SK-N-MC (cell line): ENCODE data around the gene NDUFB7.

Source experiments
- EZH2 ChIP-seq: fragments of 200-600 bp; sonication (generic); IDR thresholded peaks from one replicate; pipeline ENCODE4 v1.6.1; 2017; ENCODE audit warnings: antibody characterized with exemption
- POLR2AphosphoS5 ChIP-seq: IDR thresholded peaks from 2 replicates; pipeline ENCODE4 v1.6.1; 2012; ENCODE audit warnings: mild to moderate bottlenecking, low read depth, low read length, borderline replicate concordance

- no peak for TF ChIP-seq POLR2AphosphoS5
- TF ChIP-seq EZH2, result no peak
Measured at GRCh38 chr19:14611051-14611450, 39.2 kb upstream of the NDUFB7 start.
